A673 (cell line): ENCODE results near the gene AATF. TPM values are rescaled to one million over a fixed set of nuclear protein-coding genes. Genes with fewer than 3 reads are reported as not detected.

ENCODE experiments used
- BruUV-seq: library from RNA; stranded (reverse); fragments of 400-500 nt; replicated peaks from 2 replicates; lab custom pipeline; 2021; lab: Mats Ljungman, UMichigan
- CTCF ChIA-PET: fragments of 300-600 bp; sonication (Branson Sonifier 250); formaldehyde crosslinking; loops from one replicate; lab custom pipeline; 2022; ENCODE audit warnings: antibody characterized with exemption; lab: Charles Lee
- POLR2A ChIA-PET: fragments of 300-600 bp; sonication (Branson Sonifier 250); formaldehyde crosslinking; loops from one replicate; lab custom pipeline; 2022; ENCODE audit warnings: antibody characterized with exemption; ENCODE audit not compliant: low non-redundant PET; lab: Charles Lee
- DNase-seq: peaks from one replicate; pipeline ENCODE4 v3.0.0-alpha.2; 2015; ENCODE audit warnings: low spot score
- H3K27ac ChIP-seq: fragments of 200-600 bp; sonication (generic); 2 replicates; pipeline ENCODE4 v1.5.1; 2016; ENCODE audit warnings: mixed run types, low read depth, mild to moderate bottlenecking, mixed read lengths, antibody characterized with exemption, low read length; ENCODE audit not compliant: poor library complexity, severe bottlenecking
- H3K27me3 ChIP-seq: fragments of 200-600 bp; sonication (generic); replicated peaks from 2 replicates; pipeline ENCODE4 v1.6.1; 2017; ENCODE audit warnings: mixed run types, low read depth, mild to moderate bottlenecking, mixed read lengths, antibody characterized with exemption, low read length; ENCODE audit not compliant: insufficient read depth, poor library complexity
- H3K36me3 ChIP-seq: fragments of 200-600 bp; sonication (generic); 2 replicates; pipeline ENCODE4 v1.6.1; 2016; ENCODE audit warnings: mixed run types, mild to moderate bottlenecking, mixed read lengths, antibody characterized with exemption, low read length; ENCODE audit not compliant: insufficient read depth, poor library complexity, severe bottlenecking
- H3K4me1 ChIP-seq: fragments of 200-600 bp; sonication (generic); 2 replicates; pipeline ENCODE4 v1.6.1; 2017; ENCODE audit warnings: mixed run types, mild to moderate bottlenecking, mixed read lengths, antibody characterized with exemption, low read length; ENCODE audit not compliant: insufficient read depth, poor library complexity, severe bottlenecking
- H3K4me3 ChIP-seq: fragments of 200-600 bp; sonication (generic); 2 replicates; pipeline ENCODE4 v1.5.1; 2016; ENCODE audit warnings: low read depth, mixed run types, mild to moderate bottlenecking, mixed read lengths, low read length; ENCODE audit not compliant: poor library complexity, severe bottlenecking
- H3K9me3 ChIP-seq: fragments of 200-600 bp; sonication (generic); 2 replicates; pipeline ENCODE4 v1.6.1; 2016; ENCODE audit warnings: mixed run types, low read depth, mild to moderate bottlenecking, mixed read lengths, antibody characterized with exemption, low read length; ENCODE audit not compliant: poor library complexity, severe bottlenecking
- CTCF ChIP-seq: fragments of 300-800, 200-600 bp; sonication (generic); conservative IDR thresholded peaks from 2 replicates; pipeline ENCODE4 v1.5.1; 2017; ENCODE audit warnings: low read depth, mild to moderate bottlenecking, antibody characterized with exemption, low read length, moderate library complexity, mixed read lengths
- EZH2 ChIP-seq: fragments of 200-600 bp; sonication (generic); IDR thresholded peaks from 2 replicates; pipeline ENCODE4 v1.6.1; 2017; ENCODE audit warnings: borderline replicate concordance, low read depth, mild to moderate bottlenecking, mixed read lengths, antibody characterized with exemption, low read length; ENCODE audit not compliant: poor library complexity, severe bottlenecking
- intact Hi-C: fragments of 100-400 bp; cut with micrococcal nuclease; formaldehyde crosslinking; loops from one replicate; pipeline ENCODE4 v1.10.0; 2022; ENCODE audit not compliant: unreplicated experiment
- total RNA-seq: library from RNA; stranded (reverse); gene quantifications from 2 replicates; pipeline ENCODE4 v1.2.3, GENCODE V29; 2021

The AATF gene
- total RNA-seq, 1 experiment from 2014 or later, result 51.3 TPM

- H3K36me3 ChIP-seq, result peaks cover 14% of the 10 kb centered on the region
- DNase-seq, result no peak
- intact Hi-C loops, result no loop called here
- ChIA-PET POLR2A (no interaction called here), CTCF (no interaction called here)
- no peaks in the 10 kb centered on the region for H3K27me3 ChIP-seq
- no peak overlapping the region for H3K4me3 ChIP-seq
- H3K4me1 ChIP-seq, result no peaks in the 10 kb centered on the region
- BruUV-seq, result no TSS peak
- no peaks in the 10 kb centered on the region for H3K9me3 ChIP-seq
- no peak overlapping the region for H3K27ac ChIP-seq
- TF ChIP-seq EZH2 (no peak), CTCF (no peak)
Observed at GRCh38 chr17:37100231-37100630, 151.5 kb downstream of the AATF start.

DNA sequence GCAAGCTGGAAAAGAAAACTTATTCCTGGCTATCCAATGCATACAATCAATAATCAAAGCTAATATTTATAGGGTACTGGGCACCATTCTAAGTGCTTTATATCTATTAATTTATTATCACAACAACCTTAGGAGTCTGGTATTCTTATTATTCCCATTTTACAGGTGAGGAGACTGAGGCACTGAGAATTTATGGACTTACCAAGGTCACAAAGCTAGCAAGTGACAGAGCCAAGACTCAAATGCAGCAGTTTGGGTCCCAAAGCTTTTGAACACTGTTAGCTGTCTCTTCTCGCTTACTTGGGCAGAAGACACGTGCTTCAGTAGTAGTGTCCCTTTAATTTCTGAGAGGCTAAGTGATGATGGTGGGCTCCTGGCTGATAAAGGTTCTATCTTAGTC lies 152.6 kb downstream of the AATF start:
- TF ChIP-seq EZH2 (no peak), CTCF (no peak)
- DNase-seq, result no peak
- H3K4me1 ChIP-seq, result no peaks in the 10 kb centered on the region
- BruUV-seq, result no TSS peak
- intact Hi-C loops, result no loop called here
- peaks cover 8% of the 10 kb centered on the region for H3K36me3 ChIP-seq
- ChIA-PET POLR2A (interaction anchor here (0.6 kb wide), 1 partner anchor 8 kb away, joined by 4 read pairs; no protein-coding TSS in a partner anchor), CTCF (no interaction called here)
- no peaks in the 10 kb centered on the region for H3K9me3 ChIP-seq
- H3K27me3 ChIP-seq, result no peaks in the 10 kb centered on the region
- no peak overlapping the region for H3K27ac ChIP-seq
- H3K4me3 ChIP-seq, result no peak overlapping the region

DNA sequence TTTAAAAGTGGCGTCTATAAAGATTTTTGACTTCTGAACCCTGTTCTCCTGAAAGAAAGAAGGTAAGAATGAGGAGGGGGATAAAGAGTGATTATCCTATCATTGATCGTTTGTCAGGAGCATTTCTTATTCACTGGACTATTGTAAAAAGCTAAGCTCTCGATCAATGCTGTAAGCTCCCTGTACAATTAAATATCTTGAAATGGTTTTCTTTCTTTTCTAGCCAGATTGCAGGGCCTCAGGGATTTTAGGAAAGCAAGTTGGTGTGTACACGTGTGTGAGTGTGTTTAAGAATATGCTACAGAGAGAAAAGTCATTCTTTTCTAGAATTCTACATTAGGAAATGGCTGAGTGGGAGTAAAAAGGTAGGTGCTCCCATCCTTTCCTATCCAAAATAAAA lies 154.5 kb downstream of the AATF start:
- no TSS peak for BruUV-seq

More for the DNA sequence above, 154.5 kb downstream of the AATF start:
- POLR2A ChIA-PET, result no interaction called here
- Histone ChIP-seq H3K9me3 (no peaks in the 10 kb centered on the region), H3K4me1 (no peaks in the 10 kb centered on the region), H3K36me3 (no peaks in the 10 kb centered on the region), H3K4me3 (no peak overlapping the region), H3K27ac (no peak overlapping the region), H3K27me3 (no peaks in the 10 kb centered on the region)
- CTCF ChIA-PET, result no interaction called here
- DNase-seq, result no peak
- TF ChIP-seq CTCF (no peak), EZH2 (no peak)
- intact Hi-C loops, result no loop called here
